WTC11 (cell line): ENCODE measurements around the gene TC2N. TPM values are rescaled to one million over a fixed set of nuclear protein-coding genes. Genes with fewer than 3 reads are reported as not detected.

Experiments
- ATAC-seq: fragments of 200-7000 bp; cut with Tn5 transposase; 2 replicates; pipeline ENCODE4 v1.10.0; 2021; ENCODE audit warnings: mild to moderate bottlenecking, moderate library complexity
- Bru-seq: library from RNA; stranded (reverse); fragments of 400-500 nt; gene quantifications from one replicate; lab custom pipeline; 2021; lab: Mats Ljungman, UMichigan
- CTCF ChIA-PET: fragments of 300-600 bp; sonication (Branson Sonifier 250); formaldehyde crosslinking; loops from one replicate; lab custom pipeline; 2021; ENCODE audit warnings: antibody characterized with exemption; lab: Charles Lee
- POLR2A ChIA-PET: fragments of 350-600 bp; sonication (Branson Sonifier 250); formaldehyde crosslinking; loops from one replicate; lab custom pipeline; 2021; ENCODE audit warnings: antibody characterized with exemption; lab: Charles Lee
- DNase-seq: peaks from one replicate; pipeline ENCODE4 v3.0.0; 2021; ENCODE audit warnings: low spot score
- H3K27ac Mint-ChIP-seq: 2 replicates; pipeline ENCODE4 v1.8.0; 2021; ENCODE audit warnings: mixed read lengths
- H3K27me3 Mint-ChIP-seq: 2 replicates; pipeline ENCODE4 v1.8.0; 2021; ENCODE audit warnings: low read depth, mild to moderate bottlenecking, moderate library complexity, mixed read lengths
- H3K36me3 Mint-ChIP-seq: 2 replicates; pipeline ENCODE4 v1.8.0; 2021; ENCODE audit warnings: mixed read lengths
- H3K4me1 Mint-ChIP-seq: 2 replicates; pipeline ENCODE4 v1.8.0; 2022; ENCODE audit warnings: mixed read lengths
- H3K4me3 Mint-ChIP-seq: 2 replicates; pipeline ENCODE4 v1.8.0; 2021; ENCODE audit warnings: mild to moderate bottlenecking, moderate library complexity, mixed read lengths
- H3K9me3 Mint-ChIP-seq: 2 replicates; pipeline ENCODE4 v1.8.0; 2021; ENCODE audit warnings: mixed read lengths
- ARID4B ChIP-seq: sonication (generic); formaldehyde crosslinking; IDR thresholded peaks from 2 replicates; pipeline ENCODE4 v1.8.0; 2023; ENCODE audit warnings: missing genetic modification reagents, mild to moderate bottlenecking, borderline replicate concordance
- ELF4 ChIP-seq: sonication (generic); formaldehyde crosslinking; IDR thresholded peaks from 2 replicates; pipeline ENCODE4 v1.8.1; 2022; ENCODE audit warnings: low read depth, mild to moderate bottlenecking, moderate library complexity, missing genetic modification reagents
- ESRRA ChIP-seq: sonication (generic); formaldehyde crosslinking; IDR thresholded peaks from 2 replicates; pipeline ENCODE4 v1.8.1; 2022; ENCODE audit warnings: mild to moderate bottlenecking, missing genetic modification reagents, borderline replicate concordance
- HMGA2 ChIP-seq: fragments of 250-450 bp; sonication (Bioruptor Pico); IDR thresholded peaks from 2 replicates; pipeline ENCODE4 v1.4.0; 2021; ENCODE audit warnings: mild to moderate bottlenecking, moderate library complexity
- MXD4 ChIP-seq: fragments of 250-450 bp; sonication (Bioruptor Pico); IDR thresholded peaks from 2 replicates; pipeline ENCODE4 v1.8.0; 2021; ENCODE audit warnings: mild to moderate bottlenecking, moderate library complexity, borderline replicate concordance
- MYBL2 ChIP-seq: sonication (generic); formaldehyde crosslinking; IDR thresholded peaks from 2 replicates; pipeline ENCODE4 v1.8.1; 2023; ENCODE audit warnings: mild to moderate bottlenecking, moderate library complexity, missing genetic modification reagents
- NFATC4 ChIP-seq: fragments of 250-450 bp; sonication (Bioruptor Pico); IDR thresholded peaks from 2 replicates; pipeline ENCODE4 v1.9.0; 2021; ENCODE audit warnings: mild to moderate bottlenecking
- SMAD3 ChIP-seq: sonication (generic); formaldehyde crosslinking; IDR thresholded peaks from 2 replicates; pipeline ENCODE4 v1.8.0; 2022; ENCODE audit warnings: missing genetic modification reagents, mild to moderate bottlenecking, borderline replicate concordance
- SOX15 ChIP-seq: fragments of 250-450 bp; sonication (Bioruptor Pico); IDR thresholded peaks from 2 replicates; pipeline ENCODE4 v1.9.0; 2021; ENCODE audit warnings: mild to moderate bottlenecking
- STAT6 ChIP-seq: sonication (generic); formaldehyde crosslinking; conservative IDR thresholded peaks from 2 replicates; pipeline ENCODE4 v1.8.1; 2023; ENCODE audit warnings: mild to moderate bottlenecking, low read depth, missing genetic modification reagents, moderate library complexity
- ZNF219 ChIP-seq: sonication (generic); formaldehyde crosslinking; IDR thresholded peaks from 2 replicates; pipeline ENCODE4 v1.8.0; 2023; ENCODE audit warnings: missing genetic modification reagents, mild to moderate bottlenecking, borderline replicate concordance
- ZNF232 ChIP-seq: sonication (generic); formaldehyde crosslinking; IDR thresholded peaks from 2 replicates; pipeline ENCODE4 v1.8.0; 2022; ENCODE audit warnings: mild to moderate bottlenecking, missing genetic modification reagents
- ZNF423 ChIP-seq: fragments of 250-450 bp; sonication (Bioruptor Pico); IDR thresholded peaks from 2 replicates; pipeline ENCODE4 v2.1.2; 2022; ENCODE audit warnings: mild to moderate bottlenecking, moderate library complexity
- ZNF671 ChIP-seq: fragments of 250-450 bp; sonication (Bioruptor Pico); IDR thresholded peaks from 2 replicates; pipeline ENCODE4 v1.8.0; 2021; ENCODE audit warnings: mild to moderate bottlenecking
- long read RNA-seq, 3 experiments: library from RNA in 1 of 3; library from capped mRNA in 1 of 3; library from polyadenylated mRNA in 1 of 3; unstranded in 2 of 3; stranded (forward) in 1 of 3; transcript quantifications; one replicate each; pipeline ENCODE4 v2.0.0, GENCODE V29; 2021
- total RNA-seq: library from RNA; stranded (reverse); gene quantifications from 3 replicates; pipeline ENCODE4 v1.2.3, GENCODE V29; 2021
- TF ChIP-seq, protein P1 (sequence below): fragments of 250-450 bp; sonication (Bioruptor Pico); IDR thresholded peaks from 2 replicates; pipeline ENCODE4 v1.9.0; 2021; ENCODE audit warnings: mild to moderate bottlenecking, borderline replicate concordance
- TF ChIP-seq, protein P2 (sequence below): sonication (generic); formaldehyde crosslinking; IDR thresholded peaks from 2 replicates; pipeline ENCODE4 v1.8.1; 2023; ENCODE audit warnings: mild to moderate bottlenecking, missing genetic modification reagents, moderate library complexity

The TC2N gene
- 29.3 to 33.0 TPM (median 29.6 TPM) in 3 replicates for total RNA-seq
- Bru-seq, nascent RNA, result percentile 68 among the genes with signal in this experiment
- long read RNA-seq, experiment 1, full-length matches to known transcripts, result 36 of 57 reads
- long read RNA-seq, experiment 1, partial matches to known transcripts, result 8 of 57 reads
- long read RNA-seq, experiment 1, other reads (novel, unspliced or antisense), result 13 of 57 reads
- long read RNA-seq, experiment 2, transcript TC2N-202 (12 exons, 3,751 nt), result major isoform, 16 of 38 reads
- long read RNA-seq, experiment 2, partial matches to known transcripts, result 15 of 38 reads
- long read RNA-seq, experiment 2, other reads (novel, unspliced or antisense), result 7 of 38 reads
- long read RNA-seq, experiment 3, partial matches to known transcripts, result 1 of 6 reads
- long read RNA-seq, experiment 3, other reads (novel, unspliced or antisense), result 4 of 6 reads

DNA sequence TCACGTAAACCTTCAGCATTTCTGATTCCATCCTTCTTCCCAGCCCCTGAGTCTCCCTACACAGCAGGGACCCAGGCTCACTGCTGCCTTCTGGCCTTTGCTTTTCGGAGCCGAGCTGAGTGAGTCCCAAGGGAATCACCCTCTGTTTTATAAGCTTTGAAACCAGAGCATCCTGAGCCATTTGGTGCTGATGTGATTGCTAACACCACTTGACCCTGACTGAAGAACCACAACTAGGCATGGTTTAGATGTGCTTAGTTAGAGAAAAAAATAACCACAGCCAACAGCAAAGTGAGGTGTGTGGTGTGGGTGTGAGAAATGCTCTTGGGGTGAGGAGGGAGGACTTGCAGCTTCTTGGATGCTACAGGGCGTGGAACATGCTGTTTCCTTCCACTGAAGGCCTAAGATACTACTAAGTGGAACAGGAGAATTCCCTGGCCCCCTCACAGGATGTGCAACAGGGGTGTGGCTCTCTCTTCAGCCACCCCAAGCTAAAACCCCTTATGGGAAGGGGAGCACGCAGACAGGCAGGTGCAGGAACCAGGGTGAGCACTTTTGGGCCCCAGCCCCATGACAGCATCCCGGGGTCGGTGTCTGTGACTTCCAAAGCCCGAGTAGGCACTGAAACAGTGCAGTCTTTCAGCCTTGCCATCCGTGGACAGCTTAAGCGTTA is at the start of gene TC2N:
TC2N (minus strand) TSS at position 221 of the 673 bp plus-strand sequence. CDS start 53,767 bp downstream, outside the sequence.
- ChIA-PET CTCF (interaction anchor here (1.7 kb wide), 1 partner anchor 44 kb away, joined by 9 read pairs; no protein-coding TSS in a partner anchor), POLR2A (no interaction called here)
- no peak for TF ChIP-seq ZNF232 (CRISPR knock-in tag)
- DNase-seq (no peak), ATAC-seq (no peak)
- Mint-ChIP-seq H3K36me3 (no peaks in the 10 kb centered on the region), H3K9me3 (peaks cover 18% of the 10 kb centered on the region), H3K27ac (no peak within 1 kb of the TSS), H3K4me1 (peaks cover 33% of the 10 kb centered on the region), H3K27me3 (0 out of 2 replicates have a peak, but pooled peaks cover 4% of the 10 kb centered on the region), H3K4me3 (no peak within 1 kb of the TSS)

GRCh38 chr14:91912035-91912434 is 44.7 kb upstream of the TC2N start:
- TF ChIP-seq SMAD3 (CRISPR knock-in tag) (no peak), MYBL2 (CRISPR knock-in tag) (no peak)
- Mint-ChIP-seq H3K27ac (no peak overlapping the region), H3K9me3 (peaks cover 8% of the 10 kb centered on the region), H3K4me1 (peaks cover 7% of the 10 kb centered on the region), H3K4me3 (no peak overlapping the region), H3K27me3 (no peaks in the 10 kb centered on the region; the same call in 1 of the 2 replicates), H3K36me3 (no peaks in the 10 kb centered on the region; the same call in 1 of the 2 replicates)
- CTCF ChIA-PET, result interaction anchor here (0.6 to 2.5 kb wide), 22 partner anchors 13 to 588 kb away, joined by 3 to 45 read pairs (median 4); partner anchors contain the start of gene FBLN5
- POLR2A ChIA-PET, result no interaction called here
- no peak for DNase-seq
- ATAC-seq, result no peak

DNA sequence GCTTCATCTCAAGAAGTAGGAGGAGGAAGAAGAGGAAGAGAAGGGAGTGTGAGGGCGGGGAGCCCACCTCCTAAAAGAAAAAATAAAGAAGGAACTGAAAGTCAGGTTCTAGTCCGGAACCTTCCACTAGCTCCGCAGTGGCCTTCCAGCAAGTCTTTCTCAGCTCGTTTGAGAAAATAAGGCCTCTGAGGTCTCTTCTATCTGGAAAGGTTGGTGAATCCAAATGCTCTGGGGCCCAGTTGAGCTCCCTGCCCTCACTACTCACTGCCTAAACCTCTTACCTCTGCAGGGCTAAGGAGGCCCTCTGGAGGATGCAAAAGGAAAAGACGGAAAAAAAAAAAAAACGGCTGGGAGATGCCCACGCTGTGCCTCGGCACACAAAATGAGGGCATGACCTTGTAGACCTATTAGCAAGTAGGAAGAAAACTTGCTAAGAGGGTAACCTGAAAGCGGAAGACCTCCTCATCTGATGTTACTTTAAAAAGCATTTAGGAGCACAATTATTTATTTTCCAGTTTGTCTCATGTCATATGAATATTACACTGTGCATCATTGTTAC is 44.2 kb upstream of the TC2N start:
- H3K4me1 Mint-ChIP-seq, result peaks cover 7% of the 10 kb centered on the region
- H3K9me3 Mint-ChIP-seq, result peaks cover 12% of the 10 kb centered on the region
- H3K27me3 Mint-ChIP-seq, result no peaks in the 10 kb centered on the region; the same call in 1 of the 2 replicates
- no peak overlapping the region for H3K27ac Mint-ChIP-seq
- peak; percentile 34 for DNase-seq
- ATAC-seq, result peak; percentile 100
- no peak overlapping the region for H3K4me3 Mint-ChIP-seq
- no peaks in the 10 kb centered on the region; the same call in 1 of the 2 replicates for H3K36me3 Mint-ChIP-seq
- POLR2A ChIA-PET, result interaction anchor here (0.6 to 0.7 kb wide), 2 partner anchors 46 to 264 kb away, joined by 3 to 4 read pairs; no protein-coding TSS in a partner anchor
- CTCF ChIA-PET, result interaction anchor here (0.6 to 2.5 kb wide), 55 partner anchors 9 to 738 kb away, joined by 3 to 45 read pairs (median 4); partner anchors contain the start of genes CATSPERB, CCDC88C, FBLN5 and TC2N
- no peak for TF ChIP-seq ZNF219 (CRISPR knock-in tag)
- TF ChIP-seq, protein P1, sequence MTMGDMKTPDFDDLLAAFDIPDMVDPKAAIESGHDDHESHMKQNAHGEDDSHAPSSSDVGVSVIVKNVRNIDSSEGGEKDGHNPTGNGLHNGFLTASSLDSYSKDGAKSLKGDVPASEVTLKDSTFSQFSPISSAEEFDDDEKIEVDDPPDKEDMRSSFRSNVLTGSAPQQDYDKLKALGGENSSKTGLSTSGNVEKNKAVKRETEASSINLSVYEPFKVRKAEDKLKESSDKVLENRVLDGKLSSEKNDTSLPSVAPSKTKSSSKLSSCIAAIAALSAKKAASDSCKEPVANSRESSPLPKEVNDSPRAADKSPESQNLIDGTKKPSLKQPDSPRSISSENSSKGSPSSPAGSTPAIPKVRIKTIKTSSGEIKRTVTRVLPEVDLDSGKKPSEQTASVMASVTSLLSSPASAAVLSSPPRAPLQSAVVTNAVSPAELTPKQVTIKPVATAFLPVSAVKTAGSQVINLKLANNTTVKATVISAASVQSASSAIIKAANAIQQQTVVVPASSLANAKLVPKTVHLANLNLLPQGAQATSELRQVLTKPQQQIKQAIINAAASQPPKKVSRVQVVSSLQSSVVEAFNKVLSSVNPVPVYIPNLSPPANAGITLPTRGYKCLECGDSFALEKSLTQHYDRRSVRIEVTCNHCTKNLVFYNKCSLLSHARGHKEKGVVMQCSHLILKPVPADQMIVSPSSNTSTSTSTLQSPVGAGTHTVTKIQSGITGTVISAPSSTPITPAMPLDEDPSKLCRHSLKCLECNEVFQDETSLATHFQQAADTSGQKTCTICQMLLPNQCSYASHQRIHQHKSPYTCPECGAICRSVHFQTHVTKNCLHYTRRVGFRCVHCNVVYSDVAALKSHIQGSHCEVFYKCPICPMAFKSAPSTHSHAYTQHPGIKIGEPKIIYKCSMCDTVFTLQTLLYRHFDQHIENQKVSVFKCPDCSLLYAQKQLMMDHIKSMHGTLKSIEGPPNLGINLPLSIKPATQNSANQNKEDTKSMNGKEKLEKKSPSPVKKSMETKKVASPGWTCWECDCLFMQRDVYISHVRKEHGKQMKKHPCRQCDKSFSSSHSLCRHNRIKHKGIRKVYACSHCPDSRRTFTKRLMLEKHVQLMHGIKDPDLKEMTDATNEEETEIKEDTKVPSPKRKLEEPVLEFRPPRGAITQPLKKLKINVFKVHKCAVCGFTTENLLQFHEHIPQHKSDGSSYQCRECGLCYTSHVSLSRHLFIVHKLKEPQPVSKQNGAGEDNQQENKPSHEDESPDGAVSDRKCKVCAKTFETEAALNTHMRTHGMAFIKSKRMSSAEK (CRISPR knock-in tag), result no peak
- TF ChIP-seq SOX15 (CRISPR knock-in tag), result no peak
- no peak for TF ChIP-seq ZNF423 (CRISPR knock-in tag)
- no peak for TF ChIP-seq ELF4
- TF ChIP-seq NFATC4 (CRISPR knock-in tag), result no peak
- TF ChIP-seq HMGA2 (CRISPR knock-in tag), result no peak
- no peak for TF ChIP-seq ESRRA (CRISPR knock-in tag)
- TF ChIP-seq ARID4B (CRISPR knock-in tag), result no peak
- TF ChIP-seq ZNF671 (CRISPR knock-in tag), result no peak
- TF ChIP-seq, protein P2, sequence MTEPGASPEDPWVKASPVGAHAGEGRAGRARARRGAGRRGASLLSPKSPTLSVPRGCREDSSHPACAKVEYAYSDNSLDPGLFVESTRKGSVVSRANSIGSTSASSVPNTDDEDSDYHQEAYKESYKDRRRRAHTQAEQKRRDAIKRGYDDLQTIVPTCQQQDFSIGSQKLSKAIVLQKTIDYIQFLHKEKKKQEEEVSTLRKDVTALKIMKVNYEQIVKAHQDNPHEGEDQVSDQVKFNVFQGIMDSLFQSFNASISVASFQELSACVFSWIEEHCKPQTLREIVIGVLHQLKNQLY (CRISPR knock-in tag), result no peak
- TF ChIP-seq MXD4 (CRISPR knock-in tag), result no peak
- TF ChIP-seq STAT6 (CRISPR knock-in tag), result no peak
